ENCODE results near the gene PEX13.
"Not testable (repeated sequence)": the region's sequence is repeated elsewhere in the genome, so short reads cannot be mapped to it uniquely, and the experiment has no call there.

- TF ChIP-seq CTCF (IDR thresholded peaks at IDR 0.05 in 8 of 11, conservative IDR thresholded peaks at IDR 0.05 in 3 of 11); POLR2A (IDR thresholded peaks at IDR 0.05); POLR2AphosphoS5 (IDR thresholded peaks at IDR 0.05): not testable (repeated sequence)
These were observed 5.2 kb upstream of the PEX13 start for GRCh38 chr2:61012303-61012702.
